Raji (cell line): ENCODE measurements around the gene PRICKLE2.

ENCODE experiments used
- POLR2A ChIP-seq: IDR thresholded peaks from 2 replicates; pipeline ENCODE4 v1.6.1; 2011; ENCODE audit warnings: low read depth, low read length, control low read depth; ENCODE audit not compliant: insufficient read depth

Gene PRICKLE2

GRCh38 chr3:64232821-64233220 lies 7.6 kb upstream of the PRICKLE2 start:
- TF ChIP-seq POLR2A = no peak

GRCh38 chr3:64229903-64230302 lies 4.6 kb upstream of the PRICKLE2 start:
- TF ChIP-seq POLR2A = no peak

- no peak for TF ChIP-seq POLR2A
Observed at GRCh38 chr3:64228110-64228509, 2.8 kb upstream of the PRICKLE2 start.

- no peak for TF ChIP-seq POLR2A
Observed at GRCh38 chr3:64226730-64227129, 1.5 kb upstream of the PRICKLE2 start.

GRCh38 chr3:64225695-64226499 lies 631 bp upstream of the PRICKLE2 start:
- no peak for TF ChIP-seq POLR2A

- TF ChIP-seq POLR2A = no peak
Observed at GRCh38 chr3:64223791-64224745, 1.2 kb downstream of the PRICKLE2 start.

GRCh38 chr3:64222501-64223111 lies 2.7 kb downstream of the PRICKLE2 start:
- no peak for TF ChIP-seq POLR2A

GRCh38 chr3:64221571-64222257 lies 3.6 kb downstream of the PRICKLE2 start:
- TF ChIP-seq POLR2A = no peak

GRCh38 chr3:64220161-64220914 lies 4.9 kb downstream of the PRICKLE2 start:
- TF ChIP-seq POLR2A = no peak

- no peak for TF ChIP-seq POLR2A
Observed at GRCh38 chr3:64218746-64219145, 6.5 kb downstream of the PRICKLE2 start.

GRCh38 chr3:64218329-64218728 lies 6.9 kb downstream of the PRICKLE2 start:
- TF ChIP-seq POLR2A = no peak

- TF ChIP-seq POLR2A = no peak
Observed at GRCh38 chr3:64216274-64217147, 8.8 kb downstream of the PRICKLE2 start.

- TF ChIP-seq POLR2A = no peak
Observed at GRCh38 chr3:64215559-64215958, 9.7 kb downstream of the PRICKLE2 start.
